Esophagus muscularis mucosa (tissue), 4 donors: ENCODE results near the gene SLC24A3. TPM values are rescaled to one million over a fixed set of nuclear protein-coding genes. Genes with fewer than 3 reads are reported as not detected.

Experiments
- DNase-seq: peaks from one replicate; pipeline ENCODE4 v3.0.0-alpha.2; 2017; ENCODE audit errors: extremely low spot score
- H3K27ac ChIP-seq, 4 donors: fragments of 200-600 bp; sonication (generic); replicated peaks in 1 of 4; 1 replicate in 3 of 4; 2 replicates in 1 of 4; pipeline ENCODE4 v1.5.1; 2016 to 2019; ENCODE audit warnings: mild to moderate bottlenecking in 1 of 4
- H3K27me3 ChIP-seq, 4 donors: fragments of 200-600 bp; sonication (generic); one replicate each; pipeline versions ENCODE4 v1.5.1 to v1.6.0; 2016 to 2019
- H3K36me3 ChIP-seq, 4 donors: fragments of 200-600 bp; sonication (generic); one replicate each; pipeline ENCODE4 v1.5.1; 2016 to 2019
- H3K4me1 ChIP-seq, 4 donors: fragments of 200-600 bp; sonication (generic); one replicate each; pipeline ENCODE4 v1.5.1; 2016 to 2019
- H3K4me3 ChIP-seq, 4 donors: fragments of 200-600 bp; sonication (generic); 1 replicate in 2 of 4; 2 replicates in 2 of 4; pipeline ENCODE4 v1.5.1; 2016 to 2019; ENCODE audit warnings: mild to moderate bottlenecking in 4 of 4, moderate library complexity in 1 of 4
- H3K9me3 ChIP-seq, 4 donors: fragments of 200-600 bp; sonication (generic); 1 replicate in 3 of 4; 2 replicates in 1 of 4; pipeline ENCODE4 v1.5.1; 2016 to 2019
- EP300 ChIP-seq: sonication (generic); formaldehyde crosslinking; IDR thresholded peaks from one replicate; pipeline ENCODE4 v1.6.1; 2017; ENCODE audit warnings: antibody characterized with exemption
- POLR2A ChIP-seq: fragments of 450-650 bp; IDR thresholded peaks from one replicate; pipeline ENCODE4 v1.6.1; 2017; ENCODE audit warnings: antibody characterized with exemption, moderate library complexity, mild to moderate bottlenecking, low read depth
- POLR2AphosphoS5 ChIP-seq, 2 donors: sonication (generic); formaldehyde crosslinking; IDR thresholded peaks; one replicate each; pipeline ENCODE4 v1.6.1; 2017; ENCODE audit warnings: antibody characterized with exemption in 2 of 2
- WGBS: methylation state at CpG from one replicate; pipeline ENCODE4 v1.1.5; 2018; 5-methylcytosine and 5-hydroxymethylcytosine counted together
- intact Hi-C: fragments of 100-400 bp; cut with DNase I; formaldehyde crosslinking; loops from one replicate; pipeline ENCODE4 v1.15.1; 2023
- total RNA-seq, 4 donors: library from RNA; depleted of rRNA; stranded (reverse); fragments of >200 nt; gene quantifications; one replicate each; pipeline versions ENCODE4 v1.1.0 to v1.2.1, GENCODE V29; 2016
- TF ChIP-seq, protein P1 (sequence below), 3 experiments: fragments of 200-600 bp in 2 of 3; fragments of 450-650 bp in 1 of 3; sonication (generic) in 2 of 3; IDR thresholded peaks; one replicate each; pipeline ENCODE4 v1.5.1; 2017 to 2019; ENCODE audit warnings: antibody characterized with exemption in 3 of 3, mild to moderate bottlenecking in 2 of 3, moderate library complexity in 1 of 3

SLC24A3 gene
- total RNA-seq, 4 donors from 2014 or later = 4.6 to 11.5 (median 6.6) TPM

DNA sequence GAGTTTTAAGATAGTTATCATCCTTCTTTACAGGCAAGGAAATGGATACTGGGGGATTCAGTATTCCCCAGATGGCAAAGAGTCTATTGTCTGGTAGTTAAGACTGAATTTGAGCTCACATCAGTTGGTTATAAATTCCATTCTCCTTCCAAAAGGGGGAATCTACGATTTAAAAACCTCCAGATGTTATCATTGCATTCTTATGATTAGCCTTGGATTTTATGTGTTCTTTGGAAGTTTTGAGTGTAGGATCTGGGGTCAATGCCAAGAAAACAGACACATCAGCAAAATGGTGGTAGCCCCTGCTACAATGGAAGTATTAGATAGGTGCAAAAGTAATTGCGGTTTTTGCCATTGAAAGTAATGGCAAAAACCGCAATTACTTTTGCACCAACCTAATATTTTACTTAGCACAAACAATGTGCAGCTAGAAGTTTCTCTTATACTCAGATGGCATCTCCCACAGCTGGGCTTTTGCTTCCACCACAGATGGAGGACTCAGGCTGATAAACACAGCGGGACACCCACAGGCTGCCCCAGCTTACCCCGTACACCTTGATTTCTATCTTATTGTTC, 377.4 kb downstream of the SLC24A3 start:
- TF ChIP-seq POLR2A (no peak), EP300 (no peak), POLR2AphosphoS5 (IDR thresholded peaks at IDR 0.05) (no peak)
- TF ChIP-seq, protein P1, sequence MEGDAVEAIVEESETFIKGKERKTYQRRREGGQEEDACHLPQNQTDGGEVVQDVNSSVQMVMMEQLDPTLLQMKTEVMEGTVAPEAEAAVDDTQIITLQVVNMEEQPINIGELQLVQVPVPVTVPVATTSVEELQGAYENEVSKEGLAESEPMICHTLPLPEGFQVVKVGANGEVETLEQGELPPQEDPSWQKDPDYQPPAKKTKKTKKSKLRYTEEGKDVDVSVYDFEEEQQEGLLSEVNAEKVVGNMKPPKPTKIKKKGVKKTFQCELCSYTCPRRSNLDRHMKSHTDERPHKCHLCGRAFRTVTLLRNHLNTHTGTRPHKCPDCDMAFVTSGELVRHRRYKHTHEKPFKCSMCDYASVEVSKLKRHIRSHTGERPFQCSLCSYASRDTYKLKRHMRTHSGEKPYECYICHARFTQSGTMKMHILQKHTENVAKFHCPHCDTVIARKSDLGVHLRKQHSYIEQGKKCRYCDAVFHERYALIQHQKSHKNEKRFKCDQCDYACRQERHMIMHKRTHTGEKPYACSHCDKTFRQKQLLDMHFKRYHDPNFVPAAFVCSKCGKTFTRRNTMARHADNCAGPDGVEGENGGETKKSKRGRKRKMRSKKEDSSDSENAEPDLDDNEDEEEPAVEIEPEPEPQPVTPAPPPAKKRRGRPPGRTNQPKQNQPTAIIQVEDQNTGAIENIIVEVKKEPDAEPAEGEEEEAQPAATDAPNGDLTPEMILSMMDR (IDR thresholded peaks at IDR 0.05) = no peak
- H3K36me3 ChIP-seq = peaks cover 0 to 5% (median 0%) of the 10 kb centered on the region in 4 donors
- no peaks in the 10 kb centered on the region for H3K27me3 ChIP-seq
- H3K9me3 ChIP-seq = no peaks in the 10 kb centered on the region
- WGBS = 87% methylated on average over 5 of the region's 5 CpGs
- intact Hi-C loops = loop anchor here (2.0 kb wide), 1 partner anchor 73 kb away; no protein-coding TSS in a partner anchor
- no peak overlapping the region for H3K27ac ChIP-seq
- peaks cover 0 to 13% (median 11%) of the 10 kb centered on the region in 4 donors for H3K4me1 ChIP-seq
- no peak for DNase-seq
- no peak overlapping the region for H3K4me3 ChIP-seq

DNA sequence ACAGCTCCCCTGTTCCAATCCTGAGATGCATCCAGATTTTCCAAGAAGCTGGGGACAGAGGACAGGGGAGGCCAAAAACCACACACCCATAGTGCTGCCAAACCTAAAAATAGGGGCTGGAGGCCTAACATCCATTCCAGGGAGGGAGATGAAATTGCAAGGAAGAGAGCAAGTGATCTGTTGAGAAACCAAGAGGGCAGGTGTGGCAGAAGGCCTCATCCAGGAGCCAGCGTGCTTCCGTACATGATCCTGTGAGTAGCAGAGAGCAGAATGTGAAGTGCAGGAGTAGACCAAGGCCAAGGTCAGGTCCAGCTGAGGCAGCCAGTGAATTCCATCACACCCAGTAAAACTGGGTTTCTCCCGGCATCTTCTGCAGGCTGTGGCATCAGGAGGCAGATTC, 377.9 kb downstream of the SLC24A3 start:
- 96% methylated on average over 3 of the region's 3 CpGs for WGBS
- intact Hi-C loops = no loop called here
- H3K4me3 ChIP-seq = no peak overlapping the region
- H3K9me3 ChIP-seq = no peaks in the 10 kb centered on the region
- no peak overlapping the region for H3K27ac ChIP-seq
- peaks cover 0 to 5% (median 0%) of the 10 kb centered on the region in 4 donors for H3K36me3 ChIP-seq
- DNase-seq = no peak
- no peaks in the 10 kb centered on the region for H3K27me3 ChIP-seq
- H3K4me1 ChIP-seq = peaks cover 0 to 13% (median 11%) of the 10 kb centered on the region in 4 donors
- TF ChIP-seq EP300 (no peak), POLR2AphosphoS5 (IDR thresholded peaks at IDR 0.05) (no peak), POLR2A (no peak)
- TF ChIP-seq, protein P1 (IDR thresholded peaks at IDR 0.05) = no peak

DNA sequence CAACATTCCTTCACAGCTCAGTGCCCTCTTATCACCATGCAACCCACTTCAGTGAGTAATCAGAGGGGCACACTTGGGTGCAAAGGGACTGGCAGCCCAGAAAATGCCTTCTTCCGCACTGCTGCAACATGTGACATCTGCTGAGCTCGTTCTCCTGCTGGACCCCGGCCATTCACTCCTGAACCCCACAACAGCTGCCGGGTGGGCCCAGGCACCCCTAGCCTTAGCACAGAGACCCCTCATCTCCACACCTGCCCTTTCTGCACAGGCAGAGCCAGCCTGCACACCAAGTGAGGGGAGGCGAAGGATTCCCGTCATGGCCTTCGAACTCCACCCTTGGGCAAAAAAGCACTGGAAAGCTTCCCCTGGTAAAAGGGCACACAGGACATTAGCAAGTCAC, 381.3 kb downstream of the SLC24A3 start:
- no peak for DNase-seq
- H3K9me3 ChIP-seq = no peaks in the 10 kb centered on the region
- H3K36me3 ChIP-seq = no peaks in the 10 kb centered on the region
- intact Hi-C loops = no loop called here
- WGBS = 85% methylated on average over 3 of the region's 7 CpGs
- TF ChIP-seq EP300 (no peak), POLR2A (no peak), POLR2AphosphoS5 (IDR thresholded peaks at IDR 0.05) (no peak)
- TF ChIP-seq, protein P1 (IDR thresholded peaks at IDR 0.05) = no peak
- H3K4me1 ChIP-seq = peaks cover 0 to 11% (median 7%) of the 10 kb centered on the region in 4 donors
- no peak overlapping the region for H3K27ac ChIP-seq
- no peaks in the 10 kb centered on the region for H3K27me3 ChIP-seq
- H3K4me3 ChIP-seq = no peak overlapping the region

DNA sequence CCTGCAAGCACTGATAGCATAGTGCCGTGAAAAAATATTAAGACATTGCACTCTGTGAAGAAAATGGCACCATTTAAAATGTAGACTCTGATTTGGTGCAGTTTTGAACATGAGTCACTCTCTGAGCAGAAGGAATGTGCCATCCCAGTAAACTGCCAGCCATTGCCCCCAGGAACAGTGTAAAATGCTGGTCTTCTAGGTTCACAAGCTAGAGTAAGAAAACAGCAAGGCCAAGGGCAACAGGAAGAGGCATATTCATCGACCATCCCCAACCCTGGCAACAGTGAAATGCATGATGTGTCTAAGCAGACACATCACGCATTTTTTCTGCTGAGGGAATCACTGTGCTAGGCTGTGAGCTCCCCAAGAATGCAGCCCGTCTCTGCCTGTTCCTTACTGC, 382.5 kb downstream of the SLC24A3 start:
- Histone ChIP-seq H3K27me3 (no peaks in the 10 kb centered on the region), H3K4me3 (no peak overlapping the region), H3K36me3 (no peaks in the 10 kb centered on the region), H3K4me1 (no peaks in the 10 kb centered on the region), H3K9me3 (no peaks in the 10 kb centered on the region), H3K27ac (no peak overlapping the region)
- intact Hi-C loops = no loop called here
- 87% methylated on average over 3 of the region's 4 CpGs for WGBS
- DNase-seq = no peak
- TF ChIP-seq EP300 (no peak), POLR2AphosphoS5 (IDR thresholded peaks at IDR 0.05) (no peak), POLR2A (no peak)
- TF ChIP-seq, protein P1 (IDR thresholded peaks at IDR 0.05) = no peak
